HepG2 (cell line): Measurements from ENCODE around the gene ABHD17B.

Source experiments
- EZH2 ChIP-seq: conservative IDR thresholded peaks from 2 replicates; pipeline ENCODE4 v1.6.1; 2012; ENCODE audit warnings: mild to moderate bottlenecking, low read depth, low read length, moderate library complexity
- RFX5 ChIP-seq: IDR thresholded peaks from 2 replicates; pipeline ENCODE4 v1.6.1; 2011; ENCODE audit warnings: low read depth, low read length, improper control_type of control experiment

GRCh38 chr9:71879644-71880174, 31.3 kb downstream of the ABHD17B start:
- no peak for TF ChIP-seq EZH2
- no peak for TF ChIP-seq RFX5
